ENCODE measurements around the gene RNF7. TPM values are rescaled to one million over a fixed set of nuclear protein-coding genes. Genes with fewer than 3 reads are reported as not detected.
"Not testable (repeated sequence)": the region's sequence is repeated elsewhere in the genome, so short reads cannot be mapped to it uniquely, and the experiment has no call there.

The RNF7 gene
- total and polyA plus RNA-seq, 4 donors, result 11.7 to 71.6 (median 28.9) TPM

GRCh38 chr3:141699324-141699723, 38.8 kb upstream of the RNF7 start:
- Histone ChIP-seq H3K4me3 (ENCODE audit: low read depth in 1 of 3, low read length in 3 of 3) (no peak overlapping the region), H3K27ac (ENCODE audit: low read depth in 1 of 2, low read length in 2 of 2) (no peak overlapping the region), H3K27me3 (ENCODE audit: control insufficient read depth in 4 of 4, insufficient read depth in 4 of 4, low read length in 3 of 4) (no peaks in the 10 kb centered on the region), H3K36me3 (ENCODE audit: control insufficient read depth in 4 of 4, insufficient read depth in 3 of 4, low read depth in 1 of 4, low read length in 3 of 4) (no peaks in the 10 kb centered on the region), H3K9me3 (ENCODE audit: control insufficient read depth in 4 of 4, low read length in 3 of 4) (no peaks in the 10 kb centered on the region), H3K4me1 (ENCODE audit: control insufficient read depth in 4 of 4, insufficient read depth in 4 of 4, low read length in 3 of 4) (no peaks in the 10 kb centered on the region), H3K9ac (ENCODE audit: low read depth in 1 of 2, low read length in 2 of 2) (no peak overlapping the region)
- TF ChIP-seq NR2F2 (IDR thresholded peaks at IDR 0.05), result no peak
- TF ChIP-seq HNF4G (IDR thresholded peaks at IDR 0.05), result no peak
- no peak for TF ChIP-seq YY1 (IDR thresholded peaks at IDR 0.05)
- no peak for TF ChIP-seq SP1 (IDR thresholded peaks at IDR 0.05)
- TF ChIP-seq TAF1 (conservative IDR thresholded peaks at IDR 0.05), result no peak
- no peak for TF ChIP-seq GABPA (IDR thresholded peaks at IDR 0.05 in 1 of 2, conservative IDR thresholded peaks at IDR 0.05 in 1 of 2)
- 44% methylated on average over 7 of the region's 7 CpGs for WGBS
- no peak for DNase-seq (ENCODE audit: low spot score)

GRCh38 chr3:141699897-141700296, 38.2 kb upstream of the RNF7 start:
- no peak overlapping the region for H3K4me3 ChIP-seq (ENCODE audit: low read depth in 1 of 3, low read length in 3 of 3)
- TF ChIP-seq YY1 (IDR thresholded peaks at IDR 0.05) (no peak), HNF4A (conservative IDR thresholded peaks at IDR 0.05) (no peak), FOXA2 (IDR thresholded peaks at IDR 0.05) (no peak), NR2F2 (IDR thresholded peaks at IDR 0.05) (no peak), RAD21 (IDR thresholded peaks at IDR 0.05) (no peak), JUND (IDR thresholded peaks at IDR 0.05) (no peak), TAF1 (conservative IDR thresholded peaks at IDR 0.05) (no peak), ATF3 (IDR thresholded peaks at IDR 0.05) (no peak), RXRA (IDR thresholded peaks at IDR 0.05) (no peak), SP1 (IDR thresholded peaks at IDR 0.05) (no peak), HNF4G (IDR thresholded peaks at IDR 0.05) (no peak), MAX (IDR thresholded peaks at IDR 0.05) (no peak), GABPA (IDR thresholded peaks at IDR 0.05 in 1 of 2, conservative IDR thresholded peaks at IDR 0.05 in 1 of 2) (no peak), ZBTB33 (IDR thresholded peaks at IDR 0.05) (no peak), EGR1 (IDR thresholded peaks at IDR 0.05; ENCODE audit: low read depth in 2 of 2) (no peak), FOXA1 (IDR thresholded peaks at IDR 0.05) (no peak), REST (IDR thresholded peaks at IDR 0.05) (no peak)
- H3K27me3 ChIP-seq (ENCODE audit: control insufficient read depth in 4 of 4, insufficient read depth in 4 of 4, low read length in 3 of 4), result no peaks in the 10 kb centered on the region
- H3K9ac ChIP-seq (ENCODE audit: low read depth in 1 of 2, low read length in 2 of 2), result no peak overlapping the region
- 49% methylated on average over 6 of the region's 6 CpGs for WGBS
- no peak for DNase-seq (ENCODE audit: low spot score)
- no peaks in the 10 kb centered on the region for H3K36me3 ChIP-seq (ENCODE audit: control insufficient read depth in 4 of 4, insufficient read depth in 3 of 4, low read depth in 1 of 4, low read length in 3 of 4)
- H3K27ac ChIP-seq (ENCODE audit: low read depth in 1 of 2, low read length in 2 of 2), result no peak overlapping the region
- H3K4me1 ChIP-seq (ENCODE audit: control insufficient read depth in 4 of 4, insufficient read depth in 4 of 4, low read length in 3 of 4), result no peaks in the 10 kb centered on the region
- no peaks in the 10 kb centered on the region for H3K9me3 ChIP-seq (ENCODE audit: control insufficient read depth in 4 of 4, low read length in 3 of 4)

- not testable (repeated sequence) for H3K9me3 ChIP-seq (ENCODE audit: control insufficient read depth in 4 of 4, low read length in 3 of 4); H3K4me1 ChIP-seq (ENCODE audit: control insufficient read depth in 4 of 4, insufficient read depth in 4 of 4, low read length in 3 of 4); H3K4me3 ChIP-seq (ENCODE audit: low read depth in 1 of 3, low read length in 3 of 3); DNase-seq (ENCODE audit: low spot score); H3K9ac ChIP-seq (ENCODE audit: low read depth in 1 of 2, low read length in 2 of 2); H3K36me3 ChIP-seq (ENCODE audit: control insufficient read depth in 4 of 4, insufficient read depth in 3 of 4, low read depth in 1 of 4, low read length in 3 of 4); H3K27ac ChIP-seq (ENCODE audit: low read depth in 1 of 2, low read length in 2 of 2); H3K27me3 ChIP-seq (ENCODE audit: control insufficient read depth in 4 of 4, insufficient read depth in 4 of 4, low read length in 3 of 4)
- 64% methylated on average over 3 of the region's 3 CpGs for WGBS
Measured at GRCh38 chr3:141703367-141703766, 34.7 kb upstream of the RNF7 start.
